Liver (tissue), 9 donors: Measurements from ENCODE around the gene F2R. TPM values are rescaled to one million over a fixed set of nuclear protein-coding genes. Genes with fewer than 3 reads are reported as not detected.

Experiments used
- DNase-seq: peaks from one replicate; pipeline ENCODE4 v3.0.0-alpha.2; 2017; ENCODE audit warnings: low spot score
- H3K27ac ChIP-seq, 2 donors: one replicate each; pipeline ENCODE4 v1.7.0; 2013; ENCODE audit warnings: inconsistent platforms in 2 of 2, low read length in 2 of 2, control low read depth in 1 of 2, low read depth in 1 of 2, mild to moderate bottlenecking in 1 of 2
- H3K27me3 ChIP-seq, 4 donors: one replicate each; pipeline versions ENCODE4 v1.6.1 to v1.7.0; 2013; ENCODE audit warnings: low read length in 3 of 4, inconsistent platforms in 1 of 4, mild to moderate bottlenecking in 1 of 4, moderate library complexity in 1 of 4; ENCODE audit not compliant: control insufficient read depth in 4 of 4, insufficient read depth in 4 of 4
- H3K36me3 ChIP-seq, 4 donors: one replicate each; pipeline versions ENCODE4 v1.6.1 to v1.7.0; 2013; ENCODE audit warnings: low read length in 3 of 4, mild to moderate bottlenecking in 3 of 4, low read depth in 1 of 4, moderate library complexity in 1 of 4; ENCODE audit not compliant: control insufficient read depth in 4 of 4, insufficient read depth in 3 of 4
- H3K4me1 ChIP-seq, 4 donors: one replicate each; pipeline versions ENCODE4 v1.6.1 to v1.7.0; 2013; ENCODE audit warnings: low read length in 3 of 4, mild to moderate bottlenecking in 3 of 4, moderate library complexity in 1 of 4; ENCODE audit not compliant: control insufficient read depth in 4 of 4, insufficient read depth in 4 of 4
- H3K4me3 ChIP-seq, 3 donors: one replicate each; pipeline versions ENCODE4 v1.6.1 to v1.7.0; 2013; ENCODE audit warnings: low read length in 3 of 3, control low read depth in 1 of 3, low read depth in 1 of 3, mild to moderate bottlenecking in 1 of 3
- H3K9ac ChIP-seq, 2 donors: one replicate each; pipeline ENCODE4 v1.7.0; 2013; ENCODE audit warnings: low read length in 2 of 2, mild to moderate bottlenecking in 2 of 2, moderate library complexity in 2 of 2, control low read depth in 1 of 2, low read depth in 1 of 2
- H3K9me3 ChIP-seq, 4 donors: one replicate each; pipeline versions ENCODE4 v1.6.1 to v1.7.0; 2013; ENCODE audit warnings: low read length in 3 of 4; ENCODE audit not compliant: control insufficient read depth in 4 of 4
- EGR1 ChIP-seq, 2 donors: IDR thresholded peaks; 2 replicates each; pipeline ENCODE4 v1.6.1; 2016 to 2018; ENCODE audit warnings: antibody characterized with exemption in 2 of 2, low read depth in 2 of 2
- FOXA1 ChIP-seq: IDR thresholded peaks from 2 replicates; pipeline ENCODE4 v1.6.1; 2016; ENCODE audit warnings: antibody characterized with exemption
- FOXA2 ChIP-seq: IDR thresholded peaks from 2 replicates; pipeline ENCODE4 v1.6.1; 2016; ENCODE audit warnings: antibody characterized with exemption
- GABPA ChIP-seq, 2 donors: IDR thresholded peaks in 1 of 2; conservative IDR thresholded peaks in 1 of 2; 2 replicates each; pipeline ENCODE4 v1.6.1; 2016; ENCODE audit warnings: antibody characterized with exemption in 2 of 2, mild to moderate bottlenecking in 1 of 2, moderate library complexity in 1 of 2
- HNF4A ChIP-seq, 2 donors: conservative IDR thresholded peaks; 2 replicates each; pipeline ENCODE4 v1.6.1; 2016; ENCODE audit warnings: antibody characterized with exemption in 2 of 2, mild to moderate bottlenecking in 2 of 2
- HNF4G ChIP-seq: IDR thresholded peaks from 2 replicates; pipeline ENCODE4 v1.6.1; 2016; ENCODE audit warnings: antibody characterized with exemption
- JUND ChIP-seq, 2 donors: IDR thresholded peaks; 2 replicates each; pipeline ENCODE4 v1.6.1; 2016; ENCODE audit warnings: antibody characterized with exemption in 2 of 2
- NR2F2 ChIP-seq: IDR thresholded peaks from 2 replicates; pipeline ENCODE4 v1.6.1; 2016; ENCODE audit warnings: antibody characterized with exemption
- RAD21 ChIP-seq, 2 donors: IDR thresholded peaks; 2 replicates each; pipeline ENCODE4 v1.6.1; 2016; ENCODE audit warnings: antibody characterized with exemption in 2 of 2, mild to moderate bottlenecking in 2 of 2
- RXRA ChIP-seq, 2 donors: IDR thresholded peaks; 2 replicates each; pipeline ENCODE4 v1.6.1; 2017 to 2018; ENCODE audit warnings: antibody characterized with exemption in 2 of 2, mild to moderate bottlenecking in 1 of 2
- SP1 ChIP-seq: IDR thresholded peaks from 2 replicates; pipeline ENCODE4 v1.6.1; 2018; ENCODE audit warnings: antibody characterized with exemption, mild to moderate bottlenecking
- TAF1 ChIP-seq: conservative IDR thresholded peaks from 2 replicates; pipeline ENCODE4 v1.6.1; 2016; ENCODE audit warnings: antibody characterized with exemption, mild to moderate bottlenecking
- WGBS: extraction: QIAGEN DNeasy Blood & Tissue Kit; methylation state at CpG from one replicate; pipeline ENCODE4 v1.1.7; 2013; 5-methylcytosine and 5-hydroxymethylcytosine counted together
- polyA plus RNA-seq, 2 donors: library from polyadenylated mRNA; stranded (reverse) in 1 of 2; unstranded in 1 of 2; fragments of 200-250 nt in 1 of 2; fragments of >200 nt in 1 of 2; fragmentation: Nextera tagmentation in 1 of 2; extraction: Ambion mirVana in 1 of 2; gene quantifications; one replicate each; pipeline versions ENCODE4 v1.2.1 to v1.2.3, GENCODE V29; 2013 to 2015
- total RNA-seq, 2 donors: library from RNA; depleted of rRNA; stranded (reverse); fragments of >200 nt; gene quantifications; one replicate each; pipeline ENCODE4 v1.2.3, GENCODE V29; 2014
- TF ChIP-seq, protein P1 (sequence below): IDR thresholded peaks from 2 replicates; pipeline ENCODE4 v1.6.1; 2016; ENCODE audit warnings: antibody characterized with exemption
- TF ChIP-seq, protein P2 (sequence below): IDR thresholded peaks from 2 replicates; pipeline ENCODE4 v1.6.1; 2016; ENCODE audit warnings: antibody characterized with exemption
- TF ChIP-seq, protein P3 (sequence below): IDR thresholded peaks from 2 replicates; pipeline ENCODE4 v1.6.1; 2016; ENCODE audit warnings: antibody characterized with exemption
- TF ChIP-seq, protein P4 (sequence below): fragments of 150-350 bp; IDR thresholded peaks from 2 replicates; pipeline ENCODE4 v1.5.1; 2017; ENCODE audit warnings: improper control_type of control experiment, low read depth, low read length; ENCODE audit not compliant: missing input control
- donor health status: healthy.
- donor health status: healthy.
- donor health status: healthy.
- donor health status: healthy.
- donor health status: healthy.

The F2R gene
- total and polyA plus RNA-seq, 4 donors = 5.9 to 18.7 (median 9.5) TPM

DNA sequence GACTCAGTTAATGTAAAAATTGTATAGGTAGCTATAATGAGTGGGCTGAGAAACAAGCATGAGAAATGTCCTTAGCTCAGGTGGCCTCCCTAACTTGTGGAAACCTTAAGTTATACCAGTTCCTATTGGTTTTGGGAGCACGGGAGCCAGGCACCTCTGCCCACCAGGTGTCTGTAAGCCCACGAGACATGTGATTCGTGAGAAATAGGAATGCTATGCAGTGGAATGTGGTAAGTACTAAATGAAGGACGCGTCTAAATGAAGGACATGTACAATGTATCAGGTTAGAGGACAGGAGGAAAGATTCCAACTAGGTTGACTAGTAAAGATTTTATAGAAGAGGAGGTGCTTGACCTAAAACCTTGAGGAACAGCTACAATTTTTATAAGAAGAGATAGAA, 46.7 kb upstream of the F2R start:
- no peak overlapping the region for H3K27ac ChIP-seq
- DNase-seq = no peak
- no peaks in the 10 kb centered on the region for H3K27me3 ChIP-seq
- no peaks in the 10 kb centered on the region for H3K4me1 ChIP-seq
- 99% methylated on average over 5 of the region's 5 CpGs for WGBS
- H3K36me3 ChIP-seq = peaks cover 7 to 64% (median 41%) of the 10 kb centered on the region in 4 donors
- no peak overlapping the region for H3K4me3 ChIP-seq
- TF ChIP-seq JUND (IDR thresholded peaks at IDR 0.05) = no peak
- TF ChIP-seq, protein P1, sequence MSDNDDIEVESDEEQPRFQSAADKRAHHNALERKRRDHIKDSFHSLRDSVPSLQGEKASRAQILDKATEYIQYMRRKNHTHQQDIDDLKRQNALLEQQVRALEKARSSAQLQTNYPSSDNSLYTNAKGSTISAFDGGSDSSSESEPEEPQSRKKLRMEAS = no peak
- no peak for TF ChIP-seq RAD21 (IDR thresholded peaks at IDR 0.05)
- TF ChIP-seq TAF1 = no peak
- TF ChIP-seq HNF4G = no peak
- no peak for TF ChIP-seq NR2F2
- no peak for TF ChIP-seq RXRA (IDR thresholded peaks at IDR 0.05)
- no peak for TF ChIP-seq SP1
- no peak for TF ChIP-seq FOXA1
- TF ChIP-seq HNF4A (conservative IDR thresholded peaks at IDR 0.05) = no peak
- TF ChIP-seq, protein P2, sequence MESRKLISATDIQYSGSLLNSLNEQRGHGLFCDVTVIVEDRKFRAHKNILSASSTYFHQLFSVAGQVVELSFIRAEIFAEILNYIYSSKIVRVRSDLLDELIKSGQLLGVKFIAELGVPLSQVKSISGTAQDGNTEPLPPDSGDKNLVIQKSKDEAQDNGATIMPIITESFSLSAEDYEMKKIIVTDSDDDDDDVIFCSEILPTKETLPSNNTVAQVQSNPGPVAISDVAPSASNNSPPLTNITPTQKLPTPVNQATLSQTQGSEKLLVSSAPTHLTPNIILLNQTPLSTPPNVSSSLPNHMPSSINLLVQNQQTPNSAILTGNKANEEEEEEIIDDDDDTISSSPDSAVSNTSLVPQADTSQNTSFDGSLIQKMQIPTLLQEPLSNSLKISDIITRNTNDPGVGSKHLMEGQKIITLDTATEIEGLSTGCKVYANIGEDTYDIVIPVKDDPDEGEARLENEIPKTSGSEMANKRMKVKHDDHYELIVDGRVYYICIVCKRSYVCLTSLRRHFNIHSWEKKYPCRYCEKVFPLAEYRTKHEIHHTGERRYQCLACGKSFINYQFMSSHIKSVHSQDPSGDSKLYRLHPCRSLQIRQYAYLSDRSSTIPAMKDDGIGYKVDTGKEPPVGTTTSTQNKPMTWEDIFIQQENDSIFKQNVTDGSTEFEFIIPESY = no peak
- TF ChIP-seq, protein P3, sequence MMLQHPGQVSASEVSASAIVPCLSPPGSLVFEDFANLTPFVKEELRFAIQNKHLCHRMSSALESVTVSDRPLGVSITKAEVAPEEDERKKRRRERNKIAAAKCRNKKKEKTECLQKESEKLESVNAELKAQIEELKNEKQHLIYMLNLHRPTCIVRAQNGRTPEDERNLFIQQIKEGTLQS = no peak
- TF ChIP-seq, protein P4, sequence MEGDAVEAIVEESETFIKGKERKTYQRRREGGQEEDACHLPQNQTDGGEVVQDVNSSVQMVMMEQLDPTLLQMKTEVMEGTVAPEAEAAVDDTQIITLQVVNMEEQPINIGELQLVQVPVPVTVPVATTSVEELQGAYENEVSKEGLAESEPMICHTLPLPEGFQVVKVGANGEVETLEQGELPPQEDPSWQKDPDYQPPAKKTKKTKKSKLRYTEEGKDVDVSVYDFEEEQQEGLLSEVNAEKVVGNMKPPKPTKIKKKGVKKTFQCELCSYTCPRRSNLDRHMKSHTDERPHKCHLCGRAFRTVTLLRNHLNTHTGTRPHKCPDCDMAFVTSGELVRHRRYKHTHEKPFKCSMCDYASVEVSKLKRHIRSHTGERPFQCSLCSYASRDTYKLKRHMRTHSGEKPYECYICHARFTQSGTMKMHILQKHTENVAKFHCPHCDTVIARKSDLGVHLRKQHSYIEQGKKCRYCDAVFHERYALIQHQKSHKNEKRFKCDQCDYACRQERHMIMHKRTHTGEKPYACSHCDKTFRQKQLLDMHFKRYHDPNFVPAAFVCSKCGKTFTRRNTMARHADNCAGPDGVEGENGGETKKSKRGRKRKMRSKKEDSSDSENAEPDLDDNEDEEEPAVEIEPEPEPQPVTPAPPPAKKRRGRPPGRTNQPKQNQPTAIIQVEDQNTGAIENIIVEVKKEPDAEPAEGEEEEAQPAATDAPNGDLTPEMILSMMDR = no peak
- no peak for TF ChIP-seq EGR1 (IDR thresholded peaks at IDR 0.05; ENCODE audit: low read depth in 2 of 2)
- no peak overlapping the region for H3K9ac ChIP-seq
- no peaks in the 10 kb centered on the region for H3K9me3 ChIP-seq

DNA sequence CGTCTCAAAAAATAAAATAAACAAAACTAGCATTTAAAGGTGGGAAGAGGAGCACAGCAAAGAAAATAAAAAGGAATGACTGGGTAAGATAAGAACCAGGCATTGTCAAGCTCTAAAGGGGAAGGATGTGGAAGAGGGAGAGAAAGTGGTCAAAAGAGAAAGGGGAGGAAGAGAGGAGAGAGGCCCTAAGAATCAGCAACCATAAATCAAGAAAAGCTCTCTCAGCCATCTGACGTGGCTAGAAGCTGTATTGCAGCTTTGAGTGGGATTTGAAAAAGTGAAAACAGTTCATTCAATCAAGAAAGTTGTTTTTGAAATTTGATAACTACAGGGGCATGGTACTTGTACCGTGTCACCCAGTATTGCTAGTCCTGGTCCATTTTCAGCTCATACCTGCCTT, 45.4 kb upstream of the F2R start:
- 92% methylated on average over 3 of the region's 3 CpGs for WGBS
- Histone ChIP-seq H3K36me3 (peaks cover 9 to 65% (median 49%) of the 10 kb centered on the region in 4 donors), H3K4me3 (no peak overlapping the region), H3K9me3 (no peaks in the 10 kb centered on the region), H3K27me3 (no peaks in the 10 kb centered on the region), H3K4me1 (no peaks in the 10 kb centered on the region), H3K9ac (no peak overlapping the region), H3K27ac (no peak overlapping the region)
- DNase-seq = no peak
- TF ChIP-seq, protein P3 = no peak
- TF ChIP-seq HNF4G (no peak), JUND (IDR thresholded peaks at IDR 0.05) (no peak), TAF1 (no peak), GABPA (IDR thresholded peaks at IDR 0.05 in 1 of 2, conservative IDR thresholded peaks at IDR 0.05 in 1 of 2) (no peak), HNF4A (conservative IDR thresholded peaks at IDR 0.05) (no peak), EGR1 (IDR thresholded peaks at IDR 0.05; ENCODE audit: low read depth in 2 of 2) (no peak), FOXA2 (no peak), NR2F2 (no peak), RXRA (IDR thresholded peaks at IDR 0.05) (no peak)
